LHCN-M2 (cell line): Measurements from ENCODE around the gene MIPOL1. TPM values are rescaled to one million over a fixed set of nuclear protein-coding genes. Genes with fewer than 3 reads are reported as not detected.
A peak's percentile ranks its signal among the peaks of the same experiment; 100 is the strongest.
"Not testable (repeated sequence)": the region's sequence is repeated elsewhere in the genome, so short reads cannot be mapped to it uniquely, and the experiment has no call there.

Source experiments
- DNase-seq: peaks from one replicate; pipeline ENCODE4 v3.0.0-alpha.2; 2012; ENCODE audit warnings: low read depth
- polyA plus RNA-seq: library from polyadenylated mRNA; unstranded; fragments of >200 nt; gene quantifications from one replicate; pipeline ENCODE4 v1.2.1, GENCODE V29; 2012; ENCODE audit warnings: missing spikeins
- total RNA-seq: library from RNA; depleted of rRNA; stranded (reverse); fragments of >200 nt; gene quantifications from 2 replicates; pipeline ENCODE4 v1.2.3, GENCODE V29; 2014; rRNA removed

Gene MIPOL1
- 9.9 and 12.4 TPM in 2 replicates for total RNA-seq
- polyA plus RNA-seq: 1.6 TPM

GRCh38 chr14:37197421-37198272 is at the start of gene MIPOL1:
MIPOL1 (plus strand) TSS chr14:37197937; CDS start chr14:37247889, 49,952 bp downstream.
- peak; percentile 84 for DNase-seq

- DNase-seq: peak; percentile 65
Measured at GRCh38 chr14:37150414-37150813, 47.3 kb upstream of the MIPOL1 start.

- DNase-seq: no peak
Measured at GRCh38 chr14:37153005-37153404, 44.7 kb upstream of the MIPOL1 start.

- no peak for DNase-seq
Measured at GRCh38 chr14:37153483-37153882, 44.3 kb upstream of the MIPOL1 start.

GRCh38 chr14:37157987-37158386 is 39.8 kb upstream of the MIPOL1 start:
- DNase-seq: no peak

- DNase-seq: not testable (repeated sequence)
Measured at GRCh38 chr14:37162307-37162706, 35.4 kb upstream of the MIPOL1 start.

- DNase-seq: no peak
Measured at GRCh38 chr14:37165794-37166193, 31.9 kb upstream of the MIPOL1 start.

- DNase-seq: no peak
Measured at GRCh38 chr14:37167151-37168047, 30.3 kb upstream of the MIPOL1 start.

- DNase-seq: no peak
Measured at GRCh38 chr14:37168721-37169120, 29.0 kb upstream of the MIPOL1 start.

- no peak for DNase-seq
Measured at GRCh38 chr14:37170237-37170636, 27.5 kb upstream of the MIPOL1 start.

- DNase-seq: no peak
Measured at GRCh38 chr14:37170993-37171392, 26.7 kb upstream of the MIPOL1 start.

- DNase-seq: no peak
Measured at GRCh38 chr14:37171678-37172023, 26.1 kb upstream of the MIPOL1 start.

GRCh38 chr14:37172024-37172869 is 25.5 kb upstream of the MIPOL1 start, which contains the start of gene SLC25A21:
SLC25A21 (minus strand) TSS chr14:37172606.
- DNase-seq: peak; percentile 84

GRCh38 chr14:37172936-37173614 is 24.7 kb upstream of the MIPOL1 start:
- DNase-seq: no peak

- DNase-seq: no peak
Measured at GRCh38 chr14:37179896-37180502, 17.7 kb upstream of the MIPOL1 start.

- DNase-seq: not testable (repeated sequence)
Measured at GRCh38 chr14:37180886-37181285, 16.9 kb upstream of the MIPOL1 start.

GRCh38 chr14:37181441-37181840 is 16.3 kb upstream of the MIPOL1 start:
- DNase-seq: no peak

GRCh38 chr14:37184520-37184919 is 13.2 kb upstream of the MIPOL1 start:
- not testable (repeated sequence) for DNase-seq

GRCh38 chr14:37185670-37186069 is 12.1 kb upstream of the MIPOL1 start:
- no peak for DNase-seq

GRCh38 chr14:37186865-37187264 is 10.9 kb upstream of the MIPOL1 start:
- no peak for DNase-seq
